Fibroblast of lung (primary cell): ENCODE data around the gene RSPH1. TPM values are rescaled to one million over a fixed set of nuclear protein-coding genes. Genes with fewer than 3 reads are reported as not detected.

ENCODE experiments used
- DNase-seq, 2 donors: peaks; one replicate each; pipeline versions ENCODE4 v3.0.0 to v3.0.0-alpha.2; 2010; ENCODE audit warnings: low read depth in 2 of 2
- H2AFZ ChIP-seq: 2 replicates; pipeline ENCODE4 v1.5.1; 2012; ENCODE audit warnings: low read length, control low read depth, inconsistent platforms
- H3K27ac ChIP-seq: 2 replicates; pipeline ENCODE4 v1.5.1; 2011; ENCODE audit warnings: low read length, control low read depth; ENCODE audit not compliant: insufficient read depth
- H3K27me3 ChIP-seq: 2 replicates; pipeline ENCODE4 v1.5.1; 2011; ENCODE audit warnings: mild to moderate bottlenecking, low read length; ENCODE audit not compliant: control insufficient read depth, insufficient read depth
- H3K36me3 ChIP-seq: 2 replicates; pipeline ENCODE4 v1.5.1; 2011; ENCODE audit warnings: low read length; ENCODE audit not compliant: control insufficient read depth, insufficient read depth
- H3K4me1 ChIP-seq: 2 replicates; pipeline ENCODE4 v1.5.1; 2011; ENCODE audit warnings: low read length; ENCODE audit not compliant: control insufficient read depth, insufficient read depth; ENCODE audit errors: extremely low read depth
- H3K4me2 ChIP-seq: 2 replicates; pipeline ENCODE4 v1.5.1; 2011; ENCODE audit warnings: low read length, control low read depth; ENCODE audit not compliant: insufficient read depth; ENCODE audit errors: extremely low read depth
- H3K4me3 ChIP-seq, 4 experiments: fragments of 200-600 bp in 1 of 4; sonication (generic) in 1 of 4; replicated peaks in 1 of 4; 2 replicates each; pipeline ENCODE4 v1.5.1; 2011 to 2016; ENCODE audit warnings: low read length in 4 of 4, low read depth in 3 of 4, mild to moderate bottlenecking in 3 of 4, control low read depth in 2 of 4, inconsistent platforms in 1 of 4, mixed read lengths in 1 of 4; ENCODE audit not compliant: insufficient read depth in 1 of 4; ENCODE audit errors: control extremely low read depth in 1 of 4
- H3K79me2 ChIP-seq: 2 replicates; pipeline ENCODE4 v1.5.1; 2012; ENCODE audit warnings: mild to moderate bottlenecking, low read length, inconsistent platforms; ENCODE audit not compliant: control insufficient read depth, insufficient read depth
- H3K9ac ChIP-seq: 2 replicates; pipeline ENCODE4 v1.5.1; 2011; ENCODE audit warnings: mild to moderate bottlenecking, low read length, control low read depth; ENCODE audit not compliant: insufficient read depth
- H3K9me3 ChIP-seq: 2 replicates; pipeline ENCODE4 v1.5.1; 2012; ENCODE audit warnings: low read depth, low read length; ENCODE audit not compliant: control insufficient read depth, insufficient read depth
- H4K20me1 ChIP-seq: 2 replicates; pipeline ENCODE4 v1.5.1; 2011; ENCODE audit warnings: low read length; ENCODE audit not compliant: control insufficient read depth, insufficient read depth; ENCODE audit errors: extremely low read depth
- EZH2 ChIP-seq: IDR thresholded peaks from 2 replicates; pipeline ENCODE4 v1.5.1; 2012; ENCODE audit warnings: low read length, control low read depth, mild to moderate bottlenecking; ENCODE audit errors: missing control alignments
- polyA plus RNA-seq, 2 donors: library from polyadenylated mRNA; depleted of rRNA in 1 of 2; stranded (reverse) in 1 of 2; unstranded in 1 of 2; fragments of >200 nt; gene quantifications; 2 replicates each; pipeline ENCODE4 v1.2.1, GENCODE V29; 2011 to 2012; ENCODE audit warnings: missing spikeins in 1 of 2
- total RNA-seq: library from RNA; depleted of rRNA; stranded (reverse); fragments of >200 nt; gene quantifications from 2 replicates; pipeline ENCODE4 v1.2.1, GENCODE V29; 2014
- TF ChIP-seq, protein P1 (sequence below), 2 donors: IDR thresholded peaks in 1 of 2; conservative IDR thresholded peaks in 1 of 2; 1 replicate in 1 of 2; 2 replicates in 1 of 2; pipeline ENCODE4 v1.5.1; 2011 to 2012; ENCODE audit warnings: low read length in 2 of 2, control low read depth in 1 of 2, inconsistent platforms in 1 of 2, low read depth in 1 of 2, mild to moderate bottlenecking in 1 of 2

Gene RSPH1
- total and polyA plus RNA-seq, 2 donors (not counting 1 experiment from before 2014, with no cell fraction given): not detected

DNA sequence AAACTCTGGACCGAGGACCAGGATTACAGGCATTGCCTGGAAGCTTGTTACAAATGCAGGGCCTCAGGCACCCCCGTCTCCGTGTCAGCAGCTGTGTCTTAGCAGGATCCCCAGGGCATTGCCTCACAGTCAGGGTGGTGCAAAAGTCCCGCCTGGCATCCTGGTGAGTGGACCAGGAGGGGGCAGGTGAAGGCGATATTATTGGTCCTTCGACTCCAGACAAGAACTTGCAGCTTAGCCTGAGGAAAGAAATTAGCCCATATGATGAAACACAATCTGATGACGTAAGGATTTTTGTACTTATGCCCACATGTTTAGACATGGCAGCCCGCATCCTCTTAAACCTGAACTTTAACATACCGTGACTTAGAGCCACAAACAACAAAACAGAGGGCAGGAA, 40.8 kb downstream of the RSPH1 start:
- TF ChIP-seq, protein P1, sequence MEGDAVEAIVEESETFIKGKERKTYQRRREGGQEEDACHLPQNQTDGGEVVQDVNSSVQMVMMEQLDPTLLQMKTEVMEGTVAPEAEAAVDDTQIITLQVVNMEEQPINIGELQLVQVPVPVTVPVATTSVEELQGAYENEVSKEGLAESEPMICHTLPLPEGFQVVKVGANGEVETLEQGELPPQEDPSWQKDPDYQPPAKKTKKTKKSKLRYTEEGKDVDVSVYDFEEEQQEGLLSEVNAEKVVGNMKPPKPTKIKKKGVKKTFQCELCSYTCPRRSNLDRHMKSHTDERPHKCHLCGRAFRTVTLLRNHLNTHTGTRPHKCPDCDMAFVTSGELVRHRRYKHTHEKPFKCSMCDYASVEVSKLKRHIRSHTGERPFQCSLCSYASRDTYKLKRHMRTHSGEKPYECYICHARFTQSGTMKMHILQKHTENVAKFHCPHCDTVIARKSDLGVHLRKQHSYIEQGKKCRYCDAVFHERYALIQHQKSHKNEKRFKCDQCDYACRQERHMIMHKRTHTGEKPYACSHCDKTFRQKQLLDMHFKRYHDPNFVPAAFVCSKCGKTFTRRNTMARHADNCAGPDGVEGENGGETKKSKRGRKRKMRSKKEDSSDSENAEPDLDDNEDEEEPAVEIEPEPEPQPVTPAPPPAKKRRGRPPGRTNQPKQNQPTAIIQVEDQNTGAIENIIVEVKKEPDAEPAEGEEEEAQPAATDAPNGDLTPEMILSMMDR (conservative IDR thresholded peaks at IDR 0.05 in 1 of 2, IDR thresholded peaks at IDR 0.05 in 1 of 2; ENCODE audit: low read depth in 1 of 2, low read length in 2 of 2): no peak
- no peak for TF ChIP-seq EZH2
- no peaks in the 10 kb centered on the region for H3K79me2 ChIP-seq
- H3K36me3 ChIP-seq: no peaks in the 10 kb centered on the region
- DNase-seq: no peak
- H3K4me2 ChIP-seq: no peak overlapping the region
- H3K4me3 ChIP-seq: no peak overlapping the region
- no peak overlapping the region for H3K9ac ChIP-seq
- H2AFZ ChIP-seq: no peak overlapping the region
- H4K20me1 ChIP-seq: no peaks in the 10 kb centered on the region
- H3K4me1 ChIP-seq: no peaks in the 10 kb centered on the region
- H3K9me3 ChIP-seq: no peaks in the 10 kb centered on the region
- no peak overlapping the region for H3K27ac ChIP-seq
- no peaks in the 10 kb centered on the region for H3K27me3 ChIP-seq

DNA sequence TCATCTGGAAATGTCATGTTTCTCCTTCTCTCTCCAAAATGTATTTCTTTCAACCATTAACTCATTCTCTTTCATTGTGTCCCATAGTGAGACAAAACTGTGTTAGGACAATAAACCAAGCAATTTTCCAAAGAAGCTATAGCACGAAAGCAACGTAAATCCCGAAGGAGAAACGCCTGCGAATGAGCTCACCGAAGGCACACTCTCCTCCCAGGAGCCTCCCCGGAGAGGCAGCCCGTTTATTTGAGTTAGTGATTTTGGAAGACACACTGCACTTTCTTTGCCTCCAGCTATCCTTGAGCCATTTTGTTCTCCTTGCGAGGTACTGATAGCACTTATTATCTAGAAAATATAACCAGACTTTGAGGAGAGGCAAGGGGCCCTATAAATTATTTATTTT, 41.2 kb downstream of the RSPH1 start:
- H3K4me1 ChIP-seq: no peaks in the 10 kb centered on the region
- no peak overlapping the region for H3K27ac ChIP-seq
- no peaks in the 10 kb centered on the region for H3K36me3 ChIP-seq
- H3K4me2 ChIP-seq: no peak overlapping the region
- H3K4me3 ChIP-seq: no peak overlapping the region
- no peak for TF ChIP-seq EZH2
- TF ChIP-seq, protein P1 (conservative IDR thresholded peaks at IDR 0.05 in 1 of 2, IDR thresholded peaks at IDR 0.05 in 1 of 2; ENCODE audit: low read depth in 1 of 2, low read length in 2 of 2): no peak
- no peaks in the 10 kb centered on the region for H3K79me2 ChIP-seq
- no peaks in the 10 kb centered on the region for H3K27me3 ChIP-seq
- no peak overlapping the region for H2AFZ ChIP-seq
- H4K20me1 ChIP-seq: no peaks in the 10 kb centered on the region
- no peak for DNase-seq
- H3K9me3 ChIP-seq: no peaks in the 10 kb centered on the region
- no peak overlapping the region for H3K9ac ChIP-seq

DNA sequence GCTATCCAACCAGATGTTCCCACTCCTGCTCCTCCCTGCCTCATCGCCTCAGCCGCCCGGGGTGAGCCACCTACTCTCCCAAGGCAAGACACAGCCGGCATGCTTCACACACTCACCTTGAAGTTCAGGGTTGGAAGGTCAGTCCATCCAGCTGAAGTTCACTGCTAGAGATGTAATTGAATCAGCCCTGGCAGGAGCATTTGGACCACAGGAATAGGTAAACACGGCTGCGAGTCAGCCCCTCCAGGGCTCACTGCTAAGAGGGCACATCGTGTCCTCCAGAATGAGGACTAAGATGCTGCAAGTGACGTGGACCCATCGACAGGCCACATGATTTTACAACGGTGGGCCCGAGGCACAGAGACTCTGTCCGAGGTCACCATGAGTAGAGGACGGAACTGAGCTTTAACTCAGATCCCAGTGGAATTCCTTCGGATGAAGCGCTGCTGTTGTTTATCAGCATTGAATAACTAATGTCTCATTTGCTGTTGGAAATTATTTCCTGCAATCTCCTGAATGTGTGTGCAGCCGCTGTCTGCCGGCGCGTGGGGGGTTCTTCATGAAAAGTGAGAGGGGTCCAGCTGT, 41.9 kb downstream of the RSPH1 start:
- no peak overlapping the region for H3K9ac ChIP-seq
- H3K79me2 ChIP-seq: no peaks in the 10 kb centered on the region
- H3K27ac ChIP-seq: no peak overlapping the region
- no peak overlapping the region for H3K4me3 ChIP-seq
- H4K20me1 ChIP-seq: no peaks in the 10 kb centered on the region
- TF ChIP-seq EZH2: no peak
- TF ChIP-seq, protein P1 (conservative IDR thresholded peaks at IDR 0.05 in 1 of 2, IDR thresholded peaks at IDR 0.05 in 1 of 2; ENCODE audit: low read depth in 1 of 2, low read length in 2 of 2): no peak
- H3K4me2 ChIP-seq: no peak overlapping the region
- H3K9me3 ChIP-seq: no peaks in the 10 kb centered on the region
- no peaks in the 10 kb centered on the region for H3K4me1 ChIP-seq
- H2AFZ ChIP-seq: no peak overlapping the region
- H3K36me3 ChIP-seq: no peaks in the 10 kb centered on the region
- H3K27me3 ChIP-seq: no peaks in the 10 kb centered on the region
- no peak for DNase-seq
